ENCODE measurements around the gene NEGR1.

NEGR1 gene

GRCh38 chr1:71509051-71509595 is 773.2 kb downstream of the NEGR1 start:
- no peak for DNase-seq (ENCODE audit: low spot score)
- in situ Hi-C loops (cut with MboI; ENCODE audit: low pct_unique_long_range_greater_than_20kb, low sequenced_read_pairs, unreplicated experiment): no loop called here
- no peak for TF ChIP-seq CTCF (IDR thresholded peaks at IDR 0.05; ENCODE audit: extremely low read depth, insufficient read depth, missing control alignments)

- TF ChIP-seq CTCF (IDR thresholded peaks at IDR 0.05; ENCODE audit: extremely low read depth, insufficient read depth, missing control alignments): no peak
- in situ Hi-C loops (cut with MboI; ENCODE audit: low pct_unique_long_range_greater_than_20kb, low sequenced_read_pairs, unreplicated experiment): no loop called here
- no peak for DNase-seq (ENCODE audit: low spot score)
Observed at GRCh38 chr1:71502006-71502405, 780.3 kb downstream of the NEGR1 start.

- no peak for TF ChIP-seq CTCF (IDR thresholded peaks at IDR 0.05; ENCODE audit: extremely low read depth, insufficient read depth, missing control alignments)
- in situ Hi-C loops (cut with MboI; ENCODE audit: low pct_unique_long_range_greater_than_20kb, low sequenced_read_pairs, unreplicated experiment): no loop called here
- no peak for DNase-seq (ENCODE audit: low spot score)
Observed at GRCh38 chr1:71498542-71498941, 783.8 kb downstream of the NEGR1 start.

GRCh38 chr1:71494163-71494562 is 788.2 kb downstream of the NEGR1 start:
- in situ Hi-C loops (cut with MboI; ENCODE audit: low pct_unique_long_range_greater_than_20kb, low sequenced_read_pairs, unreplicated experiment): no loop called here
- no peak for TF ChIP-seq CTCF (IDR thresholded peaks at IDR 0.05; ENCODE audit: extremely low read depth, insufficient read depth, missing control alignments)
- no peak for DNase-seq (ENCODE audit: low spot score)

GRCh38 chr1:71492298-71493041 is 789.9 kb downstream of the NEGR1 start:
- TF ChIP-seq CTCF (IDR thresholded peaks at IDR 0.05; ENCODE audit: extremely low read depth, insufficient read depth, missing control alignments): no peak
- DNase-seq (ENCODE audit: low spot score): no peak
- in situ Hi-C loops (cut with MboI; ENCODE audit: low pct_unique_long_range_greater_than_20kb, low sequenced_read_pairs, unreplicated experiment): no loop called here

- DNase-seq (ENCODE audit: low spot score): no peak
- TF ChIP-seq CTCF (IDR thresholded peaks at IDR 0.05; ENCODE audit: extremely low read depth, insufficient read depth, missing control alignments): no peak
- in situ Hi-C loops (cut with MboI; ENCODE audit: low pct_unique_long_range_greater_than_20kb, low sequenced_read_pairs, unreplicated experiment): no loop called here
Observed at GRCh38 chr1:71490432-71490831, 791.9 kb downstream of the NEGR1 start.

All from GM13977 (cell line).